Measurements from ENCODE around the gene SPATC1L. TPM values are rescaled to one million over a fixed set of nuclear protein-coding genes. Genes with fewer than 3 reads are reported as not detected.
"Not testable (repeated sequence)": the region's sequence is repeated elsewhere in the genome, so short reads cannot be mapped to it uniquely, and the experiment has no call there.

Gene SPATC1L
- total RNA-seq, 1 donor from 2014 or later, result 6.1 TPM

GRCh38 chr21:46214478-46215340 is 30.4 kb upstream of the SPATC1L start:
- no peak for DNase-seq

GRCh38 chr21:46213620-46214286 is 29.5 kb upstream of the SPATC1L start:
- no peak for DNase-seq

- no peak for DNase-seq
Measured at GRCh38 chr21:46212721-46213484, 28.6 kb upstream of the SPATC1L start.

- no peak for DNase-seq
Measured at GRCh38 chr21:46211786-46212720, 27.8 kb upstream of the SPATC1L start.

GRCh38 chr21:46211376-46211775 is 27.1 kb upstream of the SPATC1L start:
- DNase-seq, result no peak

GRCh38 chr21:46210378-46211136 is 26.3 kb upstream of the SPATC1L start:
- no peak for DNase-seq

GRCh38 chr21:46208761-46209721 is 24.8 kb upstream of the SPATC1L start:
- DNase-seq, result no peak

- DNase-seq, result no peak
Measured at GRCh38 chr21:46207920-46208591, 23.8 kb upstream of the SPATC1L start.

GRCh38 chr21:46207006-46207919 is 23.0 kb upstream of the SPATC1L start:
- no peak for DNase-seq

- DNase-seq, result no peak
Measured at GRCh38 chr21:46206163-46207005, 22.1 kb upstream of the SPATC1L start.

- no peak for DNase-seq
Measured at GRCh38 chr21:46205766-46206162, 21.5 kb upstream of the SPATC1L start.

- DNase-seq, result no peak
Measured at GRCh38 chr21:46205166-46205565, 20.9 kb upstream of the SPATC1L start.

- DNase-seq, result no peak
Measured at GRCh38 chr21:46203203-46203600, 18.9 kb upstream of the SPATC1L start.

GRCh38 chr21:46202592-46203202 is 18.4 kb upstream of the SPATC1L start:
- peak; percentile 75 for DNase-seq

GRCh38 chr21:46200877-46201803 is 16.9 kb upstream of the SPATC1L start:
- DNase-seq, result not testable (repeated sequence)

All from dermis blood vessel endothelial cell (primary cell).